ENCODE measurements around the gene LIPG. TPM values are rescaled to one million over a fixed set of nuclear protein-coding genes. Genes with fewer than 3 reads are reported as not detected.

Gene LIPG
- total RNA-seq, 1 experiment from 2014 or later: 57.8 TPM

GRCh38 chr18:49525981-49526380, 35.9 kb upstream of the LIPG start:
- CTCF ChIA-PET: interaction anchor here (1.1 to 1.2 kb wide), 2 partner anchors 10 to 333 kb away, joined by 3 to 4 read pairs; no protein-coding TSS in a partner anchor
- Mint-ChIP-seq H3K4me3 (ENCODE audit: unreplicated experiment) (no peak overlapping the region), H3K27me3 (ENCODE audit: insufficient read depth, unreplicated experiment) (no peaks in the 10 kb centered on the region), H3K36me3 (ENCODE audit: insufficient read depth, unreplicated experiment) (no peaks in the 10 kb centered on the region), H3K9me3 (ENCODE audit: unreplicated experiment) (no peaks in the 10 kb centered on the region), H3K27ac (ENCODE audit: low read depth, unreplicated experiment) (no peak overlapping the region), H3K4me1 (ENCODE audit: insufficient read depth, unreplicated experiment) (peaks cover 10% of the 10 kb centered on the region)
- no TSS peak for BruUV-seq (replicated peaks)
- intact Hi-C loops (cut with micrococcal nuclease): no loop called here
- DNase-seq (ENCODE audit: unreplicated experiment): no peak
- TF ChIP-seq CTCF (IDR thresholded peaks at IDR 0.05; ENCODE audit: unreplicated experiment): no peak
- POLR2A ChIA-PET: interaction anchor here (0.6 kb wide), 1 partner anchor 115 kb away, joined by 3 read pairs; no protein-coding TSS in a partner anchor

- intact Hi-C loops (cut with micrococcal nuclease): no loop called here
- no peak overlapping the region for H3K27ac Mint-ChIP-seq (ENCODE audit: low read depth, unreplicated experiment)
- POLR2A ChIA-PET: no interaction called here
Measured at GRCh38 chr18:49527631-49528327, 34.1 kb upstream of the LIPG start.

GRCh38 chr18:49529596-49529995, 32.3 kb upstream of the LIPG start:
- Mint-ChIP-seq H3K36me3 (ENCODE audit: insufficient read depth, unreplicated experiment) (no peaks in the 10 kb centered on the region), H3K9me3 (ENCODE audit: unreplicated experiment) (no peaks in the 10 kb centered on the region), H3K4me3 (ENCODE audit: unreplicated experiment) (no peak overlapping the region), H3K27me3 (ENCODE audit: insufficient read depth, unreplicated experiment) (no peaks in the 10 kb centered on the region), H3K27ac (ENCODE audit: low read depth, unreplicated experiment) (no peak overlapping the region), H3K4me1 (ENCODE audit: insufficient read depth, unreplicated experiment) (peaks cover 4% of the 10 kb centered on the region)
- no TSS peak for BruUV-seq (replicated peaks)
- CTCF ChIA-PET: interaction anchor here (0.6 to 0.9 kb wide), 4 partner anchors 19 to 36 kb away, joined by 3 to 6 read pairs (median 4); no protein-coding TSS in a partner anchor
- POLR2A ChIA-PET: no interaction called here
- no peak for DNase-seq (ENCODE audit: unreplicated experiment)
- TF ChIP-seq CTCF (IDR thresholded peaks at IDR 0.05; ENCODE audit: unreplicated experiment): no peak
- intact Hi-C loops (cut with micrococcal nuclease): no loop called here

More at GRCh38 chr18:49527631-49528327, 34.1 kb upstream of the LIPG start:
- no peak for DNase-seq (ENCODE audit: unreplicated experiment)
- no TSS peak for BruUV-seq (replicated peaks)
- no peaks in the 10 kb centered on the region for H3K27me3 Mint-ChIP-seq (ENCODE audit: insufficient read depth, unreplicated experiment)
- H3K9me3 Mint-ChIP-seq (ENCODE audit: unreplicated experiment): no peaks in the 10 kb centered on the region
- TF ChIP-seq CTCF (IDR thresholded peaks at IDR 0.05; ENCODE audit: unreplicated experiment): no peak
- H3K4me1 Mint-ChIP-seq (ENCODE audit: insufficient read depth, unreplicated experiment): peaks cover 4% of the 10 kb centered on the region
- no peak overlapping the region for H3K4me3 Mint-ChIP-seq (ENCODE audit: unreplicated experiment)
- CTCF ChIA-PET: interaction anchor here (0.7 kb wide), 1 partner anchor 153 kb away, joined by 3 read pairs; no protein-coding TSS in a partner anchor
- H3K36me3 Mint-ChIP-seq (ENCODE audit: insufficient read depth, unreplicated experiment): no peaks in the 10 kb centered on the region

- POLR2A ChIA-PET: no interaction called here
- Mint-ChIP-seq H3K36me3 (ENCODE audit: insufficient read depth, unreplicated experiment) (no peaks in the 10 kb centered on the region), H3K4me3 (ENCODE audit: unreplicated experiment) (no peak overlapping the region), H3K9me3 (ENCODE audit: unreplicated experiment) (no peaks in the 10 kb centered on the region), H3K27me3 (ENCODE audit: insufficient read depth, unreplicated experiment) (no peaks in the 10 kb centered on the region), H3K27ac (ENCODE audit: low read depth, unreplicated experiment) (no peak overlapping the region), H3K4me1 (ENCODE audit: insufficient read depth, unreplicated experiment) (peaks cover 4% of the 10 kb centered on the region)
- CTCF ChIA-PET: interaction anchor here (0.7 to 1.3 kb wide), 2 partner anchors 21 to 510 kb away, joined by 5 to 8 read pairs; no protein-coding TSS in a partner anchor
- no peak for TF ChIP-seq CTCF (IDR thresholded peaks at IDR 0.05; ENCODE audit: unreplicated experiment)
- intact Hi-C loops (cut with micrococcal nuclease): no loop called here
- no TSS peak for BruUV-seq (replicated peaks)
- no peak for DNase-seq (ENCODE audit: unreplicated experiment)
Measured at GRCh38 chr18:49531678-49532153, 30.1 kb upstream of the LIPG start.
